ENCODE results near the gene B3GNT3.
"Not testable (repeated sequence)": the region's sequence is repeated elsewhere in the genome, so short reads cannot be mapped to it uniquely, and the experiment has no call there.

B3GNT3 gene

GRCh38 chr19:17798599-17798998 lies 3.7 kb downstream of the B3GNT3 start:
- DNase-seq, result not testable (repeated sequence)

- DNase-seq, result no peak
Observed at GRCh38 chr19:17802137-17802858, 7.4 kb downstream of the B3GNT3 start.

GRCh38 chr19:17803264-17803896 lies 8.4 kb downstream of the B3GNT3 start:
- DNase-seq, result no peak

GRCh38 chr19:17805427-17805826 lies 10.5 kb downstream of the B3GNT3 start:
- DNase-seq, result no peak

GRCh38 chr19:17806945-17807344 lies 12.0 kb downstream of the B3GNT3 start:
- DNase-seq, result no peak

GRCh38 chr19:17807731-17808316 lies 12.9 kb downstream of the B3GNT3 start:
- no peak for DNase-seq

- DNase-seq, result no peak
Observed at GRCh38 chr19:17811103-17811502, 16.2 kb downstream of the B3GNT3 start.

- DNase-seq, result no peak
Observed at GRCh38 chr19:17811681-17812080, 16.7 kb downstream of the B3GNT3 start.

- DNase-seq, result no peak
Observed at GRCh38 chr19:17812099-17812498, 17.2 kb downstream of the B3GNT3 start.

- DNase-seq, result no peak
Observed at GRCh38 chr19:17817668-17818363, 22.9 kb downstream of the B3GNT3 start.

- no peak for DNase-seq
Observed at GRCh38 chr19:17821190-17821589, 26.3 kb downstream of the B3GNT3 start, which contains the start of gene INSL3. INSL3 (minus strand) TSS chr19:17821519; CDS start chr19:17821506, 13 bp downstream.

GRCh38 chr19:17824339-17824738 lies 29.4 kb downstream of the B3GNT3 start:
- no peak for DNase-seq

GRCh38 chr19:17826508-17827056 lies 31.6 kb downstream of the B3GNT3 start:
- DNase-seq, result no peak

GRCh38 chr19:17829855-17830566 lies 35.1 kb downstream of the B3GNT3 start:
- DNase-seq, result peak; percentile 94

- peak; percentile 97 for DNase-seq
Observed at GRCh38 chr19:17830567-17831418, 35.9 kb downstream of the B3GNT3 start.

GRCh38 chr19:17831419-17831888 lies 36.5 kb downstream of the B3GNT3 start:
- DNase-seq, result no peak

- no peak for DNase-seq
Observed at GRCh38 chr19:17832443-17833208, 37.7 kb downstream of the B3GNT3 start.

- no peak for DNase-seq
Observed at GRCh38 chr19:17834350-17835181, 39.6 kb downstream of the B3GNT3 start.

GRCh38 chr19:17835182-17836006 lies 40.5 kb downstream of the B3GNT3 start:
- DNase-seq, result no peak

Measured in islet precursor cell (in vitro differentiated cells).